NCI-H2107 (cell line): Measurements from ENCODE around the gene ACSL5.
"Not testable (repeated sequence)": the region's sequence is repeated elsewhere in the genome, so short reads cannot be mapped to it uniquely, and the experiment has no call there.

Source experiments
- DNase-seq: peaks from one replicate; lab custom pipeline; 2025; lab: John Stamatoyannopoulos, UW

The ACSL5 gene

DNA sequence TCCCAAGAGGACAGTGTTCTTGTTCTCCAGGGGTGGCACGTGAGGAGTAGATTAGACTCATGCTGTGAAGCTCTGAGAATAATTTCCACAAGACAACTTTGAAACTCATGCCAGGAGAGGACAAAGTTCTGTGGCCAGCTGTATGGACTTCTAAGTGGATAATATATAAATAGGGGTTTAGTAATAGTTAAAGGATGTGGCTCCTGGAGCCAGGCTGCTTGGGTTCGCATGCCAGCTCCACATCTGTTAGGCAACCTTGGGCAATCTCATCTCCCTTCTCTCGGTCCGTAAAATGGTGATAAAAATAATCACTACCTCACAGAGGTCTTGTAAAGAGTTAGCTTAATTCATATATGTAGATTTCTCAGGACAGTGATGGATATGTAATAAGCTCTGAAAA lies 35.8 kb downstream of the ACSL5 start:
- no peak for DNase-seq

GRCh38 chr10:112412696-112413095 lies 38.8 kb downstream of the ACSL5 start:
- no peak for DNase-seq

GRCh38 chr10:112421731-112422130 lies 47.8 kb downstream of the ACSL5 start:
- no peak for DNase-seq

GRCh38 chr10:112424651-112425050 lies 50.7 kb downstream of the ACSL5 start:
- DNase-seq: no peak

DNA sequence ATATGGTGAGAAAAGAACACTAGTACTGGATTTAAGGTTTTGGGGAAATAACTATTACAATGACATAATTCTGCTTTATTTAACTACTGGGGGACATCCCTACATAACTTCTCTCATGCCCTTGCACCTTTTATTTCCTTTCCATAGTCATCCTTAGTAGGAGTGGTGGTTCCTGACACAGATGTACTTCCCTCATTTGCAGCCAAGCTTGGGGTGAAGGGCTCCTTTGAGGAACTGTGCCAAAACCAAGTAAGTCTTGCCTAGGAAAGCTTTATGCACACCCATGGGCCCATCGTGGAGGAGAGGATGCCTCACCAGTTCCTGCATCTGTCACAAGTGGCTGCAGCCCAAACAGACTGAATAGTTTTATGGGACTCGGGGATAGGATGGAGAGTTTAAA lies 52.2 kb downstream of the ACSL5 start:
- DNase-seq: no peak

DNA sequence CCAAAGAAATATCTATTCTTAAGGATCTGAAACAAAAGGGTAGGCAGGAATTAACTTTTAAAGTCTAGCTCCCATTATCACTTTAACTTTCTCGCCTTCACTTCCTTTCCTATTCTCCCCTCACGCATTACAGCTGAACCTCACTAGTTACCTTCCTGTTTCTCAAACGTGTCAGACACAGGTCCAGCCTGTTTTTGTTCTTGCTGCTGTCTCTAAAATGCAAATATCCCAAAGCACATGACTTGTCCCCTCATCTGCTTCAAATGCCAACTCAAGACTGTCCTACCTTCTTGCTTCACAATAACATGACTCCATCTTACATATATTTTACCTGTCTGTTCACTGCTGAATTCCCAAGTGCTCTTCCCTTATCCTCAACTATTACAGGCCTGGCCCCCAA lies 55.2 kb downstream of the ACSL5 start:
- no peak for DNase-seq

GRCh38 chr10:112429654-112430230 lies 55.8 kb downstream of the ACSL5 start:
- DNase-seq: no peak

DNA sequence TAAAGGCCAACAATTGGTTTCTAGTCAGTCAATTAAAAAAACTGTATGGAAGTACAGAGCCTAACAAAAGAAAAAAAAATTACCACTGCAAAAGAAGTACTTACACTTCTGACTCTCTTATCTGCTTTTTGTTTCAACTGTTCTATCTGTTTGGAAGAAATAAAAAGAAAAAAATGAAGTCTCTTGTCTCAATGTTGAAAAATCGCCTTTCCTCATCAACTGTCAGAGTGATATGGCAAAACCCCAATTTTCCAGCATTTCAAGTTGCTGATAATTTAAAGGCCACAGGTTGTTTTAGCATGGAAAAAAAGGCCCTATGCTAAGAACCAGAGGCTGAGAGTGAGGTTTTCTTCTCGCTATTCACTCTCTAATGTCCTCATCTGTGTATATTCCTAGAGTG lies 59.2 kb downstream of the ACSL5 start:
- no peak for DNase-seq

DNA sequence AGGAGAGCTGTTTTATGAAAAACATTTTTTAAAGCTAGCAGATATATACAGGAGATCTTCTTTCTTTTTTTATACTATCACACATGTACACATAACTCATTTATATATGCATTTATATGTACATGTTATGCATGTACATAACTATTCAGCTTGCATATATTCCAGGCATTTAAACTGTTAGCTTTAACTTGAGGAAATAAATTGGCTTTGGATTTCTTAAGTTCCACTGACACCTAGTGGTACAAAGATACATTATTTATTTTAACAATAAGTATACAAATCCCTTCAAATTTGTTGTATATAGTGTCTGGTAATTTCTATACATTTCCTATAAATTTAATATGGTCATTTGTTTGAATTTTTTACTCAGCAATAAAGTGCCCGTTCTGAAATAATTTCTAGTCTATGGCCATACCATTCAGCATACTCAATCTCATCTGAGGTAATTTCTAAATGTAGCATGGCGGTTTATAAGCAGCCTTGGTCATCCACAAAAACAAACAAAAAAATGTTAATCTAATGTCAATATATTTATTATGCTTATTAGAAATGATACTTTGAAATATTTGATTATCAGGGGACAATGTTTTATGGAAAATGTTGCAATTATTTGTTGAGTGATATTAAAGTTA lies 61.2 kb downstream of the ACSL5 start:
- no peak for DNase-seq

- no peak for DNase-seq
These were observed 64.4 kb downstream of the ACSL5 start for GRCh38 chr10:112438356-112438755.

GRCh38 chr10:112441520-112441919 lies 67.6 kb downstream of the ACSL5 start:
- no peak for DNase-seq

DNA sequence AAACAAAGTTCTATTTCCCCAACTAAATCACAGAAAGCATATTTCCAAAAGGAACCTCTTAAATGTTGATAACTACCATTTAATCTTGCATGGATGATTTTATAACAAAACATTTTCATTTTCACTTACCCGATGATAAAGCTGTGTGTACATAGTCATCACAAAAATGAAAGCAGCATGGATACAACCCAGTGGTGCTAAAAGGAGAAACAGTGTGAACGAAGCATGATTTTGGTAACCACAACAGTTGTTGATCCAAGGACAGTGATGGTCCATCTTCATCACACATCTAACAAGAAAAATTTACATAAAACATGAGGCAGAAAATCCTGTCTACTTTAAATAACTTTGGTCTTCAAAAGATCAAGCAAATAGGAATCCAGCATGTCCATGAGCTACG lies 68.1 kb downstream of the ACSL5 start:
- no peak for DNase-seq

DNA sequence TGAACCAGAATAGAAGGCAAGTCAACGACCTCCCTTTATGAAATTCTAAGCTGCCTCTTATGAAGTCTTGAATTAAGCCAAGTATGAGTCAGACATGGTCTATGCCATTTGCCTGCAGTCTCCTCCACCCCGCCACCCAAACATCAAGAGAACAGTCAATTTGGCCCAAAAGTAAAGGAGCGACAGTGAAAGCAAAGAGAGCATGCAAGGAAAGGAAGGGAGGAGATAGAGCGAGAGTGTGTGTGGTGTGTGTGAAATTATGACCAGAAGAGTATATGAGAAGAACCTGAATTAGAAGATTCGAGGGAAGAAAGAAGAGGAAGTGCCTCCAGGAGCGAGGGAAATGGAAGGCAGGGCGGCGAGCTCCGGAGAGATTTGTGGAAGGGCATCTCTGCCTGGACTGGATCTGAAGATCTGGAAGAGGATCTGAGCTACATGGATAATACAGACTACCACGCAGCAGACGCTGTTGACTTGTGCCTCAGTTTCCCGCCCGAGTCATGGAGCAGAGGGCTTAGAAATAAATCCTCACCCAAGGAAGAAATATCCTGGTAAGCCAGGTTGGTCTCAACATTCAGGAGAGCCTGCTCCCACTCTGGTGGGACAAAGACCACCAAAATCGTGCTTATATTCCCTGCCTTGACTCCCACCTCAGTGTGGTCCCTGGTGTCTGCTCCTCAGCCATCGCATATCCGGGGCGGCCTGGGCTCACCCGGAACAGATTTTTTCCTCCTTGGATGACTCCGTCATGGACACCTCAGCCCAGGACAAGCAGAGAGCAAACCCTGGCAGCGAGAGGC lies 72.3 kb downstream of the ACSL5 start:
- DNase-seq: no peak

- DNase-seq: peak; percentile 17
These were observed 73.1 kb downstream of the ACSL5 start, which contains the start of the genes VTI1A and ZDHHC6 for GRCh38 chr10:112446855-112447619. Gene VTI1A (plus strand): TSS chr10:112447215. CDS start chr10:112447374, 159 bp downstream. Gene ZDHHC6 (minus strand): TSS chr10:112446914. CDS start chr10:112445436, 1,478 bp downstream.

DNA sequence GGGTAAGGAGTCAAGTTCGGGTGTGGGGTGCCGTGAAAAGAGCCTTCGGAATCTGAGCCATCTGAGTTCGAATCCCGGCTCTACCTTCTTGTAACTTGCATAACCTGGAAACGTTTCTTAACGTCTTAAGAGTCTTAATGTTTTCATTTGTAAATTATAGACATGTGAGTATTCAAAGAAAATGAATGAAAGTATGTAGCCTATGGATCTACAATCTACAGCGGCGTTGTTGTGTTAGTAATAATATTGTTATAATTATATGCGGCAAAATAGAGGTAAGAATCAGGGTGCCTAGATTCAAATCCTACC lies 73.7 kb downstream of the ACSL5 start:
- no peak for DNase-seq

GRCh38 chr10:112448888-112449287 lies 75.0 kb downstream of the ACSL5 start:
- DNase-seq: no peak

- no peak for DNase-seq
These were observed 81.2 kb downstream of the ACSL5 start for GRCh38 chr10:112454910-112455779.

DNA sequence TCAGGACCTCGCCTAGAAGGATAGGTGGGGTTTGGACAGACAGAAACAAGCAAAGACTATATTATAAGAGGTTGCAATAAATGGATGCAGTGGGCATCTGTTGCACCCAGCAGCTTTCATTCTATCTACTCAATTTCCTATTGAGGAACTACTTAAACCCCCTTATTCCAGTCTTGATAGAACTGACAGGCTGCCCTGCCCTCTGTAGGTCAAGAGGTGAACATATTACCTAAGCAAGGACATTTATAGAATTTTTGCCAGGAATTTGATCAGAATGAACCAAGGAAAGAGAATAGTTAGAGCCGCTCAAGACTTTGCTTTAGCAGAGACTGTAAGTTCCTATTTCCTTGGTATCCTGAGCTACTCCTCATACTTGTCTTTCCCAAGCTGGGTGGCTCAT lies 82.6 kb downstream of the ACSL5 start:
- no peak for DNase-seq

DNA sequence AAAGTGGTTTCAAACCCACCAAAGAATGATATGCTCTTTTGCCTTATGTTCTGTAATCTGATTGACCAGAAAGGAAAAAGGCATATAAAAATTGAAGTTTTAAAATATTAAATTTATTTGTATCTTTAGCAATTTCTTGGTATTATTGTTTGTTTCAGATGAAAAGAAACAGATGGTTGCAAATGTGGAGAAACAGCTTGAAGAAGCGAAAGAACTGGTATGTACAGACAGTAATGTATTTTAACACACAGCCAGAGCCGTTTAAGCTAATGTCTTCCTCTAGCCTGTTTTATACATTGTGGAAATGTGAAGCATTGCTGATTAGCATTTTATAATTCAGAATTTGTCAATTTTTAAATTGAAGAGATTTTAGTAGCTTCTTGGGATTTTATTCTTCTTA lies 86.5 kb downstream of the ACSL5 start:
- DNase-seq: no peak

GRCh38 chr10:112461029-112461887 lies 87.3 kb downstream of the ACSL5 start:
- no peak for DNase-seq

GRCh38 chr10:112464074-112464473 lies 90.2 kb downstream of the ACSL5 start:
- not testable (repeated sequence) for DNase-seq
